Muscle of arm (tissue), 12 donors: Measurements from ENCODE around the gene ZSWIM3. TPM values are rescaled to one million over a fixed set of nuclear protein-coding genes. Genes with fewer than 3 reads are reported as not detected.
"Not testable (repeated sequence)": the region's sequence is repeated elsewhere in the genome, so short reads cannot be mapped to it uniquely, and the experiment has no call there.

Experiments
- DNase-seq: peaks from one replicate; pipeline ENCODE4 v3.0.0-alpha.2; 2013
- polyA plus RNA-seq, 12 donors: library from polyadenylated mRNA; unstranded; fragments of 120-200 nt; gene quantifications; one replicate each; pipeline ENCODE4 v1.2.1, GENCODE V29; 2013; ENCODE audit not compliant: insufficient read length in 12 of 12

Gene ZSWIM3
- polyA plus RNA-seq, 12 donors, result 3.0 to 4.1 (median 3.5) TPM; not detected in 2

- DNase-seq, result not testable (repeated sequence)
These were observed 27.7 kb upstream of the ZSWIM3 start for GRCh38 chr20:45829673-45830106.

GRCh38 chr20:45832619-45833018 is 24.8 kb upstream of the ZSWIM3 start:
- no peak for DNase-seq

GRCh38 chr20:45833030-45833882 is 24.2 kb upstream of the ZSWIM3 start, which contains the start of gene SNX21:
Gene SNX21, plus strand, starts transcription at chr20:45833799. Its CDS starts 121 bp downstream, at chr20:45833920.
- peak; percentile 73 for DNase-seq

- peak; percentile 83 for DNase-seq
These were observed 23.3 kb upstream of the ZSWIM3 start for GRCh38 chr20:45833883-45834796.

GRCh38 chr20:45834797-45835161 is 22.6 kb upstream of the ZSWIM3 start:
- no peak for DNase-seq

- DNase-seq, result no peak
These were observed 22.1 kb upstream of the ZSWIM3 start for GRCh38 chr20:45835329-45835765.

GRCh38 chr20:45835825-45836224 is 21.6 kb upstream of the ZSWIM3 start:
- no peak for DNase-seq

GRCh38 chr20:45836841-45837240 is 20.6 kb upstream of the ZSWIM3 start:
- DNase-seq, result no peak

- no peak for DNase-seq
These were observed 16.7 kb upstream of the ZSWIM3 start for GRCh38 chr20:45840700-45841198.

GRCh38 chr20:45841407-45842129 is 15.8 kb upstream of the ZSWIM3 start:
- no peak for DNase-seq

GRCh38 chr20:45842169-45842812 is 15.1 kb upstream of the ZSWIM3 start:
- no peak for DNase-seq

GRCh38 chr20:45843506-45843905 is 13.9 kb upstream of the ZSWIM3 start:
- DNase-seq, result no peak

- DNase-seq, result no peak
These were observed 12.0 kb upstream of the ZSWIM3 start for GRCh38 chr20:45845452-45845851.

GRCh38 chr20:45848421-45848820 is 9.0 kb upstream of the ZSWIM3 start:
- DNase-seq, result no peak

- DNase-seq, result no peak
These were observed 8.3 kb upstream of the ZSWIM3 start for GRCh38 chr20:45848969-45849582.

GRCh38 chr20:45850238-45850637 is 7.2 kb upstream of the ZSWIM3 start:
- DNase-seq, result no peak

GRCh38 chr20:45850926-45851325 is 6.5 kb upstream of the ZSWIM3 start:
- DNase-seq, result no peak

- DNase-seq, result no peak
These were observed 5.9 kb upstream of the ZSWIM3 start for GRCh38 chr20:45851501-45851900.

- no peak for DNase-seq
These were observed 5.1 kb upstream of the ZSWIM3 start for GRCh38 chr20:45852326-45852725.

- no peak for DNase-seq
These were observed 3.9 kb upstream of the ZSWIM3 start for GRCh38 chr20:45853484-45853883.

- DNase-seq, result no peak
These were observed 435 bp downstream of the ZSWIM3 start for GRCh38 chr20:45857882-45858216.
